ENCODE results near the gene ECHDC1. TPM values are rescaled to one million over a fixed set of nuclear protein-coding genes. Genes with fewer than 3 reads are reported as not detected.
A peak's percentile ranks its signal among the peaks of the same experiment; 100 is the strongest.

ECHDC1 gene
- total and polyA plus RNA-seq, 2 of the 8 experiments (the other 6 are each of a cell fraction or from before 2014, with no cell fraction given) = 11.3 to 60.5 TPM

DNA sequence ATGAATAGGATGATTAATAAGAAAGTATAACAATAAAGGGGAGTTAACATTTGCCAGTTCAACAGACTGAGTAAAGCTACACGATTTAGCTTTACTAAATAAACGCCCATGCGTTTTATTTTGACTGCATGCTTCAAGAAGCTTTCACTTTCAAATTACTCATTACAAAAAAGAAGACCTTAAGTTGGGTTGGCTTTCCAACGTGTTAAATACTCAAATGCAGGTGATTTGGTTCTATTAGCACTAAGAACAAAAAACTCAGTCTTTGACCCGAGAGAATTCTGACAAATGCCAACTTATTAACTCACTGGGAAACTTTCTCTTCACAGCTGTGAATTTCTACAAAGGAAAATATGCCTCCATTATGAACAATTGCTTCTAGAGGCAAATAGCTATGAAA, 51.9 kb downstream of the ECHDC1 start:
- H2BK12ac ChIP-seq (ENCODE audit: low read depth, low read length) = no peak overlapping the region
- H3K9ac ChIP-seq (replicated peaks in 1 of 4; ENCODE audit: extremely low read depth in 1 of 4, low read depth in 3 of 4, low read length in 3 of 4) = no peak overlapping the region
- no peak overlapping the region for H3K27ac ChIP-seq (ENCODE audit: low read depth, low read length)
- H3K79me2 ChIP-seq (ENCODE audit: control insufficient read depth in 1 of 2, insufficient read depth in 2 of 2, low read length in 2 of 2) = 0 out of 4 replicates have a peak, but pooled peaks cover 0 to 2% of the 10 kb centered on the region in 2 experiments
- CTCF ChIA-PET (ENCODE audit: partially characterized antibody) = interaction anchor here (1.0 to 3.7 kb wide), 5 partner anchors 9 to 225 kb away, joined by 3 to 15 read pairs (median 6); partner anchors contain the start of gene RNF146
- peak overlapping the region in 1 of 2 experiments; percentile 30; a peak in 2 of 4 replicates for H3K4me2 ChIP-seq (ENCODE audit: insufficient read depth in 1 of 2, low read depth in 2 of 2, low read length in 2 of 2)
- no peak overlapping the region for H2AK5ac ChIP-seq (ENCODE audit: low read depth, low read length)
- no peaks in the 10 kb centered on the region for H4K20me1 ChIP-seq (replicated peaks in 1 of 2; ENCODE audit: control insufficient read depth in 1 of 2, insufficient read depth in 2 of 2, low read length in 2 of 2)
- no peak overlapping the region for H2BK15ac ChIP-seq (ENCODE audit: low read length)
- no peak overlapping the region for H3K18ac ChIP-seq (ENCODE audit: extremely low read depth, low read length)
- no peak overlapping the region for H3K14ac ChIP-seq (ENCODE audit: insufficient read length)
- no peak overlapping the region for H2BK5ac ChIP-seq (ENCODE audit: low read depth, low read length)
- 55% methylated on average over 5 of the region's 5 CpGs; no CpG with 5 or more reads in 1 of the 2 experiments for WGBS, 2 experiments (ENCODE audit: extremely low coverage in 1 of 2, insufficient coverage in 1 of 2, insufficient read length in 1 of 2, insufficient replicate concordance in 2 of 2, low coverage in 1 of 2, low lambda C conversion rate in 2 of 2, missing lambda C conversion rate in 1 of 2)
- no peak overlapping the region for H2BK20ac ChIP-seq (ENCODE audit: low read length)
- H3K23me2 ChIP-seq (ENCODE audit: low read depth, low read length) = no peaks in the 10 kb centered on the region
- no peak overlapping the region for H4K8ac ChIP-seq (ENCODE audit: extremely low read depth, insufficient read depth, low read length)
- H3K9me3 ChIP-seq (ENCODE audit: insufficient read depth in 2 of 2, low read depth in 1 of 2, low read length in 1 of 2) = no peaks in the 10 kb centered on the region
- POLR2A ChIA-PET (ENCODE audit: partially characterized antibody) = interaction anchor here (0.6 to 3.7 kb wide), 3 partner anchors 8 to 514 kb away, joined by 3 to 12 read pairs (median 6); partner anchors contain the start of gene RNF146
- H3K27me3 ChIP-seq (replicated peaks in 1 of 4; ENCODE audit: control insufficient read depth in 3 of 4, extremely low read depth in 1 of 4, insufficient read depth in 3 of 4, low read length in 3 of 4) = no peaks in the 10 kb centered on the region
- no peak overlapping the region for H2BK120ac ChIP-seq (replicated peaks; ENCODE audit: low read depth, low read length)
- H3K36me3 ChIP-seq (ENCODE audit: control insufficient read depth in 2 of 4, insufficient read depth in 4 of 4, low read length in 3 of 4) = peaks cover 9 to 32% (median 11%) of the 10 kb centered on the region in 4 experiments
- DNase-seq (ENCODE audit: low read depth in 1 of 2, low spot score in 2 of 2) = no peak
- H3K4me1 ChIP-seq (replicated peaks in 1 of 4; ENCODE audit: control insufficient read depth in 3 of 4, insufficient read depth in 4 of 4, low read length in 3 of 4) = peaks cover 0 to 5% (median 0%) of the 10 kb centered on the region in 4 experiments; a peak in 3 of 7 replicates
- H4K5ac ChIP-seq (ENCODE audit: insufficient read length, low read depth, low read length) = peak overlapping the region; percentile 60
- H3K23ac ChIP-seq (ENCODE audit: insufficient read length) = no peak overlapping the region
- no peak overlapping the region; a peak in 1 of 8 replicates for H3K4me3 ChIP-seq (ENCODE audit: extremely low read depth in 1 of 4, insufficient read depth in 2 of 4, low read depth in 3 of 4, low read length in 4 of 4)
- no peak overlapping the region for H2AFZ ChIP-seq (ENCODE audit: low read length)
- no peaks in the 10 kb centered on the region for H3K79me1 ChIP-seq (ENCODE audit: low read depth, low read length)
- no peak overlapping the region for H3K4ac ChIP-seq (replicated peaks; ENCODE audit: insufficient read length, low read depth, low read length)
- no peak overlapping the region for H4K91ac ChIP-seq (replicated peaks; ENCODE audit: insufficient read length, low read length)
- FAIRE-seq = no peak
- no peak overlapping the region for H3K56ac ChIP-seq (replicated peaks; ENCODE audit: insufficient read length, low read depth, low read length)
